Measurements from ENCODE around the gene RPRD1B. TPM values are rescaled to one million over a fixed set of nuclear protein-coding genes. Genes with fewer than 3 reads are reported as not detected.

The RPRD1B gene
- total and polyA plus RNA-seq, 2 of the 13 experiments (the other 11 are each of a cell fraction or from before 2014, with no cell fraction given) = 31.1 to 41.5 TPM

- TF ChIP-seq NFIB (CRISPR knock-in tag; IDR thresholded peaks at IDR 0.05; ENCODE audit: borderline replicate concordance) = no peak
- TF ChIP-seq ZNF235 (CRISPR knock-in tag; IDR thresholded peaks at IDR 0.05; ENCODE audit: borderline replicate concordance) = no peak
- no peak for TF ChIP-seq YEATS4 (CRISPR knock-in tag; IDR thresholded peaks at IDR 0.05; ENCODE audit: borderline replicate concordance)
- no peak for TF ChIP-seq NONO (IDR thresholded peaks at IDR 0.05)
- no peak for TF ChIP-seq NONO (CRISPR knock-in tag; conservative IDR thresholded peaks at IDR 0.05)
- peak; percentile 57; the same call in 1 of the 2 replicates for TF ChIP-seq BCL6 (CRISPR knock-in tag; IDR thresholded peaks at IDR 0.05)
- TF ChIP-seq NRL (CRISPR knock-in tag; IDR thresholded peaks at IDR 0.05; ENCODE audit: borderline replicate concordance) = no peak
- no peak for TF ChIP-seq TCF7L2 (IDR thresholded peaks at IDR 0.05; ENCODE audit: low read depth, low read length)
- no peak for TF ChIP-seq SNRNP70 (IDR thresholded peaks at IDR 0.05; ENCODE audit: low read depth, low read length)
- no peak for TF ChIP-seq SIX1 (CRISPR knock-in tag; IDR thresholded peaks at IDR 0.05; ENCODE audit: borderline replicate concordance)
- TF ChIP-seq ZNF501 (CRISPR knock-in tag; IDR thresholded peaks at IDR 0.05) = 0 out of 2 replicates have a peak, but pooled peaks have one; percentile 1
- TF ChIP-seq HIC2 (CRISPR knock-in tag; IDR thresholded peaks at IDR 0.05; ENCODE audit: low read depth) = no peak
- no peak for TF ChIP-seq PATZ1 (CRISPR knock-in tag; IDR thresholded peaks at IDR 0.05)
- no peak for TF ChIP-seq TCF7 (IDR thresholded peaks at IDR 0.05; ENCODE audit: low read depth)
- TF ChIP-seq ZNF615 (CRISPR knock-in tag; IDR thresholded peaks at IDR 0.05; ENCODE audit: borderline replicate concordance) = no peak
- TF ChIP-seq FUBP1 (CRISPR knock-in tag; IDR thresholded peaks at IDR 0.05; ENCODE audit: borderline replicate concordance) = no peak
- no peak for TF ChIP-seq CREB1 (IDR thresholded peaks at IDR 0.05)
- 0 out of 2 replicates have a peak, but pooled peaks have one; percentile 12 for TF ChIP-seq CREB1 (CRISPR knock-in tag; IDR thresholded peaks at IDR 0.05)
- no peak for TF ChIP-seq HMGXB3 (CRISPR knock-in tag; IDR thresholded peaks at IDR 0.05; ENCODE audit: borderline replicate concordance)
These were observed 47.3 kb upstream of the RPRD1B start (continued) for GRCh38 chr20:37986044-37986858.
